Measurements from ENCODE around the gene ORC5. TPM values are rescaled to one million over a fixed set of nuclear protein-coding genes. Genes with fewer than 3 reads are reported as not detected.

Gene ORC5
- total and polyA plus RNA-seq, 2 experiments from 2014 or later, result 23.3 to 24.9 TPM

- Histone ChIP-seq H3K4me1 (ENCODE audit: insufficient read depth) (no peaks in the 10 kb centered on the region), H3K27me3 (replicated peaks; ENCODE audit: insufficient read depth) (no peaks in the 10 kb centered on the region; the same call in 1 of the 2 replicates), H4K20me1 (ENCODE audit: insufficient read depth) (no peaks in the 10 kb centered on the region), H3K79me2 (ENCODE audit: insufficient read depth) (no peaks in the 10 kb centered on the region), H3K9me3 (ENCODE audit: low read depth) (no peaks in the 10 kb centered on the region), H3K4me2 (ENCODE audit: unreplicated experiment) (no peak overlapping the region), H3K27ac (no peak overlapping the region), H3K9me2 (ENCODE audit: insufficient read depth) (no peaks in the 10 kb centered on the region), H2AFZ (no peak overlapping the region), H3F3A (ENCODE audit: insufficient read depth) (no peaks in the 10 kb centered on the region), H3K9ac (no peak overlapping the region), H3K4me3 (no peak overlapping the region), H3K36me3 (ENCODE audit: low read depth) (no peaks in the 10 kb centered on the region)
- no peak for DNase-seq
- in situ Hi-C loops (cut with MboI), result no loop called here
- no peak for TF ChIP-seq EZH2phosphoT487 (IDR thresholded peaks at IDR 0.05; ENCODE audit: insufficient read depth, low read depth)
- WGBS, 2 experiments (ENCODE audit: low coverage in 1 of 2, low lambda C conversion rate in 2 of 2, missing lambda C conversion rate in 2 of 2), result 54 to 65% methylated on average over 4 of the region's 4 CpGs
Observed at GRCh38 chr7:104091242-104091641, 116.6 kb downstream of the ORC5 start.

DNA sequence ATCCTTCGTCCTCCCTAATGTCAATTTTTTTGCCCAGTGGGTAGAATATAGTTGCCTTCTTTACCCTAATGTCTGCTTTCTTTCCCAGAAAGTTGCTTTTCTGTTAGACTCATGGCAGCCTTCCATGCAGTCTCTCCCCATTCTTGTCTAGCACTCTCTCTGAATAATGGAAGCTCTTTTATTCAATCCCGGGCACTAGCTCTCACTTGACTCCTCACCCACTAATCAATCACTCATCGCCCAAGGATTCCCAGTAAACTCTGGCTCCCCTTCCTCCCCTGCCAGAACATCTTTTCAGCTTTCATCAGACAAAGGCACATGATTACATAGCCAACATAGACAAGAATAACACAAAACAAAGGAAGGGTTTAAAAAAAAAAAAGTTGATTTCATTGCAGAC is 118.2 kb downstream of the ORC5 start:
- H3F3A ChIP-seq (ENCODE audit: insufficient read depth), result no peaks in the 10 kb centered on the region
- H3K27ac ChIP-seq, result no peak overlapping the region
- no peaks in the 10 kb centered on the region for H3K79me2 ChIP-seq (ENCODE audit: insufficient read depth)
- H3K9me2 ChIP-seq (ENCODE audit: insufficient read depth), result no peaks in the 10 kb centered on the region
- H3K9ac ChIP-seq, result no peak overlapping the region
- H3K27me3 ChIP-seq (replicated peaks; ENCODE audit: insufficient read depth), result no peaks in the 10 kb centered on the region
- H3K4me1 ChIP-seq (ENCODE audit: insufficient read depth), result no peaks in the 10 kb centered on the region
- WGBS, 2 experiments (ENCODE audit: low coverage in 1 of 2, low lambda C conversion rate in 2 of 2, missing lambda C conversion rate in 2 of 2), result 0 to 5% methylated on average over 3 of the region's 3 CpGs
- no peaks in the 10 kb centered on the region for H3K36me3 ChIP-seq (ENCODE audit: low read depth)
- no peak overlapping the region for H3K4me2 ChIP-seq (ENCODE audit: unreplicated experiment)
- in situ Hi-C loops (cut with MboI), result no loop called here
- DNase-seq, result no peak
- H4K20me1 ChIP-seq (ENCODE audit: insufficient read depth), result no peaks in the 10 kb centered on the region
- no peak overlapping the region for H2AFZ ChIP-seq
- H3K4me3 ChIP-seq, result no peak overlapping the region
- H3K9me3 ChIP-seq (ENCODE audit: low read depth), result no peaks in the 10 kb centered on the region
- TF ChIP-seq EZH2phosphoT487 (IDR thresholded peaks at IDR 0.05; ENCODE audit: insufficient read depth, low read depth) (no peak), EZH2 (IDR thresholded peaks at IDR 0.05; ENCODE audit: insufficient read depth, poor library complexity, severe bottlenecking) (no peak)

GRCh38 chr7:104089061-104089460 is 118.8 kb downstream of the ORC5 start:
- H3K36me3 ChIP-seq (ENCODE audit: low read depth), result no peaks in the 10 kb centered on the region
- no peaks in the 10 kb centered on the region for H3K9me3 ChIP-seq (ENCODE audit: low read depth)
- H3F3A ChIP-seq (ENCODE audit: insufficient read depth), result no peaks in the 10 kb centered on the region
- DNase-seq, result no peak
- WGBS, 2 experiments (ENCODE audit: low coverage in 1 of 2, low lambda C conversion rate in 2 of 2, missing lambda C conversion rate in 2 of 2), result 41 to 52% methylated on average over 1 of the region's 1 CpG
- no peak overlapping the region for H3K9ac ChIP-seq
- H3K79me2 ChIP-seq (ENCODE audit: insufficient read depth), result no peaks in the 10 kb centered on the region
- H3K4me3 ChIP-seq, result no peak overlapping the region
- in situ Hi-C loops (cut with MboI), result no loop called here
- no peak overlapping the region for H3K27ac ChIP-seq
- no peaks in the 10 kb centered on the region for H3K27me3 ChIP-seq (replicated peaks; ENCODE audit: insufficient read depth)
- no peaks in the 10 kb centered on the region for H3K4me1 ChIP-seq (ENCODE audit: insufficient read depth)
- no peaks in the 10 kb centered on the region for H4K20me1 ChIP-seq (ENCODE audit: insufficient read depth)
- H3K9me2 ChIP-seq (ENCODE audit: insufficient read depth), result no peaks in the 10 kb centered on the region
- TF ChIP-seq EZH2 (IDR thresholded peaks at IDR 0.05; ENCODE audit: insufficient read depth, poor library complexity, severe bottlenecking) (no peak), EZH2phosphoT487 (IDR thresholded peaks at IDR 0.05; ENCODE audit: insufficient read depth, low read depth) (no peak)
- H2AFZ ChIP-seq, result no peak overlapping the region
- no peak overlapping the region for H3K4me2 ChIP-seq (ENCODE audit: unreplicated experiment)

Other genes starting within 250 kb of the ORC5 start
- gene RELN, start 218.4 kb downstream of the ORC5 start, total RNA-seq (2014; rRNA removed; shearing (Covaris generic)), result 0.38 and 0.97 TPM in 2 replicates
- 0.60 and 0.76 TPM in 2 replicates for gene RELN, start 218.4 kb downstream of the ORC5 start, polyA plus RNA-seq (2016; fragmentation: Nextera tagmentation; extraction: Ambion mirVana)
- not detected in 2 replicates for gene LHFPL3, start 120.6 kb upstream of the ORC5 start, total RNA-seq (2014; rRNA removed; shearing (Covaris generic))
- not detected in 2 replicates for gene LHFPL3, start 120.6 kb upstream of the ORC5 start, polyA plus RNA-seq (2016; fragmentation: Nextera tagmentation; extraction: Ambion mirVana)

Measured in GM23248 (cell line).